ENCODE measurements around the gene FOLR1. TPM values are rescaled to one million over a fixed set of nuclear protein-coding genes. Genes with fewer than 3 reads are reported as not detected.

The FOLR1 gene
- polyA plus RNA-seq, 1 donor from 2014 or later = not detected

GRCh38 chr11:72241291-72241781 is 49.4 kb downstream of the FOLR1 start:
- no peaks in the 10 kb centered on the region for H3K36me3 ChIP-seq (ENCODE audit: insufficient read depth, low read length)
- no peak overlapping the region for H3K4me2 ChIP-seq (ENCODE audit: low read length)
- no peak overlapping the region for H3K9ac ChIP-seq (ENCODE audit: low read length)
- peaks cover 80% of the 10 kb centered on the region for H3K27me3 ChIP-seq (ENCODE audit: insufficient read depth, low read depth, low read length)
- no peak overlapping the region for H2AFZ ChIP-seq (ENCODE audit: low read depth, low read length)
- H3K9me3 ChIP-seq (ENCODE audit: low read length) = peaks cover 4% of the 10 kb centered on the region
- no peaks in the 10 kb centered on the region for H4K20me1 ChIP-seq (ENCODE audit: insufficient read depth)
- peak overlapping the region; percentile 38 for H3K4me3 ChIP-seq (ENCODE audit: low read length)
- no peak overlapping the region for H3K27ac ChIP-seq (ENCODE audit: low read length)
- H3F3A ChIP-seq (ENCODE audit: insufficient read depth, low read length, poor library complexity, severe bottlenecking) = no peaks in the 10 kb centered on the region
- no peaks in the 10 kb centered on the region for H3K79me2 ChIP-seq (replicated peaks; ENCODE audit: insufficient read depth, low read length)
- TF ChIP-seq RAD21 (conservative IDR thresholded peaks at IDR 0.05) = no peak
- no peak for TF ChIP-seq MXI1 (conservative IDR thresholded peaks at IDR 0.05; ENCODE audit: poor library complexity, severe bottlenecking)
- TF ChIP-seq CTCF (IDR thresholded peaks at IDR 0.05; ENCODE audit: poor library complexity, severe bottlenecking) = no peak
- TF ChIP-seq EP300 (conservative IDR thresholded peaks at IDR 0.05; ENCODE audit: poor library complexity, severe bottlenecking) = no peak
- no peak for TF ChIP-seq EZH2 (IDR thresholded peaks at IDR 0.05; ENCODE audit: borderline replicate concordance, insufficient read depth, low read length, poor library complexity, severe bottlenecking)
- TF ChIP-seq POLR2AphosphoS5 (IDR thresholded peaks at IDR 0.05) = no peak
- no peak for TF ChIP-seq REST (IDR thresholded peaks at IDR 0.05; ENCODE audit: borderline replicate concordance)
- no peak for TF ChIP-seq TAF1 (IDR thresholded peaks at IDR 0.05; ENCODE audit: low read depth)
- TF ChIP-seq SMC3 (conservative IDR thresholded peaks at IDR 0.05; ENCODE audit: poor library complexity) = no peak
- no peaks in the 10 kb centered on the region for H3K9me2 ChIP-seq (ENCODE audit: insufficient read depth, low read length)

- Histone ChIP-seq H3K79me2 (replicated peaks; ENCODE audit: insufficient read depth, low read length) (no peaks in the 10 kb centered on the region), H3K9me3 (ENCODE audit: low read length) (peaks cover 4% of the 10 kb centered on the region), H3K9me2 (ENCODE audit: insufficient read depth, low read length) (no peaks in the 10 kb centered on the region), H3K4me3 (ENCODE audit: low read length) (no peak overlapping the region), H3K27me3 (ENCODE audit: insufficient read depth, low read depth, low read length) (peaks cover 88% of the 10 kb centered on the region), H3K36me3 (ENCODE audit: insufficient read depth, low read length) (no peaks in the 10 kb centered on the region), H2AFZ (ENCODE audit: low read depth, low read length) (no peak overlapping the region), H3F3A (ENCODE audit: insufficient read depth, low read length, poor library complexity, severe bottlenecking) (no peaks in the 10 kb centered on the region), H3K27ac (ENCODE audit: low read length) (no peak overlapping the region), H4K20me1 (ENCODE audit: insufficient read depth) (no peaks in the 10 kb centered on the region), H3K9ac (ENCODE audit: low read length) (no peak overlapping the region), H3K4me2 (ENCODE audit: low read length) (no peak overlapping the region)
- TF ChIP-seq MXI1 (conservative IDR thresholded peaks at IDR 0.05; ENCODE audit: poor library complexity, severe bottlenecking) = no peak
- TF ChIP-seq CTCF (IDR thresholded peaks at IDR 0.05; ENCODE audit: poor library complexity, severe bottlenecking) = no peak
- TF ChIP-seq RAD21 (conservative IDR thresholded peaks at IDR 0.05) = no peak
- TF ChIP-seq EZH2 (IDR thresholded peaks at IDR 0.05; ENCODE audit: borderline replicate concordance, insufficient read depth, low read length, poor library complexity, severe bottlenecking) = no peak
These were observed 50.2 kb downstream of the FOLR1 start for GRCh38 chr11:72242141-72242540.
